Measurements from ENCODE around the gene PHF21A.

PHF21A gene

DNA sequence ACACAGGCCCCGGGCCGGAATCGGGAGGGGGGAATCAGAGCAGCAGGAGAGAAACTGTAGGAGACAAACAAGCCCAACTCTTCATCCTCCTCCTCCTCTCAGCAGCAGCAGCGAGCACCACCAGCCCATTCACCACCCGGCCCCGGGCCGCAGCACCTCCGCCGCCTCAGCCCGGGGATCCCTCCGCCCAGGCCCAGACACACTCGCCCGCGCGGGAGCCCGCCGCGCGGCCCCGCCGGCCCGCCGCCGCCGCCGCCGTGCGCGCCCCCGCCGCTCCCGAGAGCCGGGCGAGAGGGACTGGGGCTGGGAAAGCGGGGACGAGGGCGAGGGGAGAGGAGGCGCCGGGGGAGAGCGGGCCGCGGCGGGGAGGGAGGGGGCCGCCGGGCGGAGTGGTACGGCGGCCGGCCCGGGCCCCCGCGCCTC, at the start of gene PHF21A:
TSS of gene PHF21A (minus strand) at position 154 of the 423 bp plus-strand sequence. CDS start 37,235 bp downstream, outside the sequence.
- DNase-seq = peak; percentile 93

DNA sequence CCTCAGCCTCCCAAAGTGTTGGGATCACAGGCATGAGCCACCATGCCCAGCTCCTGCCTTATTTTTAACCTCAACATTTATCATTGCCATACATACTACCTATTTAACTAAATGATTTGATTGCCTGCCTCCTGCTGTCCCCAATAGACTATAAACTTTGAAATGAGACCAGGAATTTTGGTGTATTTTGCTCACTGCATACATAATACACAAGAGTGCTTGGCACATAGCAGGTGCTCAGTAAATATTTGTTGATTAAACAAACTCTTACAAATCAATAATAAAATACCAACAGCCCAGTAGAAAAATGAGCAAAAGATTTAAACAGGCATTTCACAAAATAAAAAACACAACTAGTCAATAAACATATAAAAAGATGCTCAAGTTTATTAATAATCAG, 49.5 kb upstream of the PHF21A start:
- DNase-seq = no peak

DNA sequence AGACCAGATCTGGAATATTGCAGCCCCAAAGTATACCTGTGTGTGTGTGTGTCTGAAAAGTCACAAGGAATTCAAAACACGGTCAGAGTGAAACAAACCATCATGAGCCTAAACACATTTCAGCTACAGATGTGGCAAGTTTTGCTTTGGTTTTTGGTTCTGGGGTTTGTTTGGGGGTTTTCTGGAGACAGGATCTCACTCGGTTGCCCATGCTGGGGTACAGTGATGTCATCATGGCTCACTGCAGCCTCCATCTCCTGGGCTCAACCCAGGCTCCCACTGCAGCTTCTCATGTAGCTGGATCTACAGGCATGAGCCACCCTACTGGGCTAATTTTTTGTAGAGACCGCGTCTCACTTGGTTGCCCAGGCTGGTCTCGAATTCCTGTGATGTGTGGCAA, 41.4 kb upstream of the PHF21A start:
- no peak for DNase-seq

DNA sequence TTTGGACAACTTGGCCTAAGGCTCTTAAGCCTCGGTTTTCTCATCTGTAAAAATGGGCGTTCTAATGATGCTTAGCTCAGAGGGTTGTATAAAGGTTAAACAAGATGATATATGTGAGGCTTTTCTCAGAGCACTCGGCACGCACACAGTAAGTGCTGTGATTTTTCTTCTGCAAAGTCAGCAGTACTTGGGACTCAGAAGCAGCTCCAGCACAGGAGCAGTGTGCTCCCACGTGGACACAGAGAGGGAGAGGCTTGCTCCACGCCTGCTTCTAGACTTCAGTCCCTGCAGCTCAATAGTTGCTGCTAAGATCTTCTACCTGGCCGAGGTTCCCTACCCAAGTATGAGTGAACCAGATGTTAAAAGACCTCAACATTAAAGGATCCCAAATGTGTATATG, 39.9 kb upstream of the PHF21A start:
- DNase-seq = no peak

DNA sequence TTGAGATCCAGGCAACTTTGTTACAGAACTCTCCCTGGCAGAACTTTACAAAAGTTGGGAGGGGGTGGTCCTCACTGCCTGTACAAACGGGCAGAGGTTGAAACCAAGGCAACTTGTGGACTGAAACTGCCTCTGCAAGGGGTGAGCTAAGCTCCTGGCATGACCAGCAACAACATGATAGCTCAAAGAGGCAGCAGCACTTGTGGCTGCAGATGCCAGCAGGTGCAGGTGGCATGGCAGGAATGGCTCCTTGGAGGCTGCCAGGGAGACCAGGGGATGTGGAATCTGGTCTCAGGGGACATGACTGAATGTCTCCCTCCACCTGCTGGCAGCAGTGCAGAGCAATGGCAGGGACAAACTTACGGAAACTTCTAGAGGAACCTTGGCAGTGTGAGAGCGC, 38.8 kb upstream of the PHF21A start:
- DNase-seq = no peak

DNA sequence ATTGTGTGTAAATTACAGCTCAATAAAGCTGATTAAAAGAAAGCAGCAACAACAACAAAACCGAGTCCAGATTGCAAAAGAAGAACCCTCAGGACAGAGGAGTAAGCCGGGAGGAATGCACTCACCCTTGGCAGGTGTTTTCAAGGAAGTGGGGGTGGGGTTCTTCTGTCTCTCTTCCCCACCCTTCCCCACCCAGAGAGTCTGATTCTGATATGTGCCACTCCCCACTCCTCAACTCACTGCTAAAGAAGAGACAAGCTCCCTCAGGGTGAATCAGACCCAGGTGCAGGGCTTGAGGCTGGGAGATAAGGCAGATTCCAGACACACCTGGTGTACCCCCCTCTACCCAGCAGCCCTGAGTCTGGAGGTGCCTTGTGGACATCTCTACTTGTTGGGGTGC, 38.4 kb upstream of the PHF21A start:
- no peak for DNase-seq

DNA sequence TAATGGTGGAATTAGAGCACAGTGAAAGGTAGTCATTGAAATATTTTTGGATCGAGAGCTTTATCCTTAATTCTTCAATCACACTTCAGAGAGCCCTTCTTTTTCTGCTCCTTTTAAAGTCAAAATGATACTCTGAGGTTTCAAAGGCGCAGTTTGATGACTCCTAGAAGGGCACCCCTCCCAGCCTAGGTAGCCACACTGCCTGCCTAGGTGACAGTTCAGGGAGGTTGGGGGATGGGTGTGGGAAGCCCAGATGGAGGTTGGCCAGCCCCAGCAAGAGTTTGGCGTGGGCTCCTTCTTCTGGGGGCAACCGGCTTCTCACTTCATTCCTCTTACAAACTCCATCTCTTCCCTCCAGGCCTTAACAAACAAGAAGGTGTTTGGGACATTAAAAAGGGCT, 28.6 kb upstream of the PHF21A start:
- DNase-seq = no peak

DNA sequence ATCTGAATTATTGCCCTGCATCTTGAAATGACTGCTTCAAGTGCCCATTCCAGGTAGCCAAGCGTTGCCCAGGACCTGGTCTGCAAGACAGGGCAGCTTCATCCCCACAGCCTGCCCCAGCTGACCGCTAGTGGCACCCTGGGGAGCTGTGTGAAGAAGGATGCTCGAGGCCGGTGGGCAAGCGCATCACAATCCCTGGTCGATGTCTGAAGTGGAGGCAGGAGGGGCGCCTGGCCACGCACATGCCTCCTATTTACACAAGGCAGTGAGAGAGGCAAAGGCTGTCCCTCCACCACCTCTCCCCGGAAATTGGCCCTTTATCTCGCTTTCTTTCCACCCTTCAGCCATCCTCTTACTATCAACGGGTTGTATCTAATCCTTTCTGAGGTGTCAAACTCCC, 28.1 kb upstream of the PHF21A start:
- DNase-seq = no peak

DNA sequence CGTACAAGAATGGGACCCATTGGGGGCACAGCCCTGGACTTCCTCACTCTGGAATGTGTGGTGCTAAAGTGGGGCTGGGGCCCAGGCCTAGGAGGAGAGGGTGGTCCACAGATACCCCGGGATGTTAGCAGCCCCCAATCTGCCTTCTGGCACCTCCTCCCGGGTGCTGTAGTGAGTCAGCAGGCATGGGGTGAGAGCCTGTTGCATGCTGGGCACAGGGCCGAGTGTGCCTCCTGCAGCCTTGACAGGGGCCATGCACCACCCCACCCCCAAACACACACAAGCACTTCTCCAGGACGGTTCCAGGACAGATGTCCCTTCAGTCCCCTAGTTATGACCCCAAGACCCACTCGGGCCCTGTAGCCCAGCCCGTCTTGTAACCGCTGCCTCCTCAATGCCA, 23.5 kb upstream of the PHF21A start:
- no peak for DNase-seq

DNA sequence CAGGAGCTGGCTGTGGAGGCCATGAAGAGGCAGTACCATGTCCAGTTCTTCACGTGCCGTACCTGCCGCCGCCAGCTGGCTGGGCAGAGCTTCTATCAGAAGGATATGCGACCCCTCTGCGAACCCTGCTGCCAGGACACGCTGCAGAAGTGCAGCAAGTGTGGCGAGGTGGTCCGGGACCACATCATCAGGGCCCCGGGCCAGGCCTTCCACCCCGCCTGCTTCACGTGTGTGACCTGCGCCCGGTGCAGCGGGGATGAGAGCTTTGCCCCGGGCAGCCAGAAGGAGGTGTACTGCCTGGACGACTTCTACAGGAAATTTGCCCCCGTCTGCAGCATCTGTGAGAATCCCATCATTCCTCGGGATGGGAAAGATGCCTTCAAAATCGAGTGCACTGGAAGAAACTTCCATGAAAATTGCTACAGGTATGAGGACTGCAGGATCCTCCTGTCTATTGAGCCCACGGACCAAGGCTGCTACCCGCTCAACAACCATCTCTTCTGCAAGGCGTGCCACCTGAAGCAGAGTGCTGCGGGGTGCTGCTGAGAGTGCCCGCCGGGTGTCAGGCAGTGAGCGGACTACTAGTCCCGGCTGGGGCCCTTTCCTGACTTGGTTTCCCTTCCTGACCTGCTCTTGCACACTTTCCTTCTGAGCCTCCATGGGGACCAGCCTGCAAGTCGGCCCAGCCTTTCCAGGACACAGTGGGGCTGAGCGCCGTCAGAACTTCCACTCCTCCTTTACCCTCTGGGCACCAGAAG, 22.0 kb upstream of the PHF21A start:
- DNase-seq = no peak

DNA sequence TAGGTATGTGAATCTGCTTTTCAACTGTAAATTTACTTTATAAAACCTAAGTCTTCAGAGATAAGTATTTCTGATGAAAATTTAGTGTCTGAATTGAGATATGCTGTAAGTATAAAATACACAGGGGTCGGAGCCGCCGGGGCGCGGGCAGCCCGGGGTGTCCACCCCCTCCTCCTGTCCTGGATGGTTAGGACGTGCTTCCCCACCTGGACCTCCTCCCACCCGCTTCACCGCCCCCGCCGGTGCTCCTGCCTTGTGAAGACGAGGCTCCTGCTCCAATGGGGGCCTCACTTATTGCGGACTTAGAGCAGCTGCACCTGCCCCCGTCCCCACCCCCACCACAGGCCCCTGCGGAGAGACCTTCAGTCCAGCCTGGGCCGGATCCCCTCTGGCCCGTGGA, 21.3 kb upstream of the PHF21A start:
- DNase-seq = no peak

DNA sequence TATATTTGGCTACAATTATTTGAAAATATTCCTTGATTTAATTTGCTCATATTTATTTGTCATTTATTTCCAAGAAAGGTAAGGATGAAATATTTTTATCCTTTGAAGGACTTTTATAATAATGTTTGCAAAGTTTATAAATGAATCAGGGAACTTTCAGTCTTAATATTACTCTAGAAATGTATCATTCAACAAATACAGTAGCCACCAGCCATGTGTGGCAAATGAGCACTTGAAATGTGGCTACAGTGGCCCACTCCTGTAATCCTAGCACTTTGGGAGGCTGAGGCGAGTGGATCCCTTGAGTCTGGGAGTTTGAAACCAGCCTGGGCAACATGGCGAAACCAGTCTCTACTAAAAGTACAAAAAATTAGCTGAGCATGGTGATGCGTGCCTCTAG, 20.3 kb upstream of the PHF21A start:
- no peak for DNase-seq

DNA sequence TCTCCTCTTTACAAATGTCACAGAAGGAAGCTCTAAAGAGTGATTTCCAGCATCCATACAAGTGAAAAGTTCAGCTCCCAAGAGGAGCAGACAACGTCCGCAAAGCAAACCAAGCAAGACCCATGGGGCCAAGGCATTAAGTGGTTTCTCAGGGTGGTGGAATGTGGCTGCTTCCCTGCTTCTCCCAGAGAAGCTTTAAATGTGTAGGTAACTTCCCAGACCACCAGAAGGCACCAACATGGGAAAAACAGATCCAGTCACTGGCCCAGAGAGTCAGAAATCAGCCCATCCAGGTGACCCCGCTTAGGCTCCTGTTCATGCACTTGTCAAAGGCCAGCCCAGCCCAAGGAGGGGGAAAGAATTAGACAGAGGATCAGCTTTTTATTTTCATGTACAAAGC, 13.3 kb upstream of the PHF21A start:
- no peak for DNase-seq

DNA sequence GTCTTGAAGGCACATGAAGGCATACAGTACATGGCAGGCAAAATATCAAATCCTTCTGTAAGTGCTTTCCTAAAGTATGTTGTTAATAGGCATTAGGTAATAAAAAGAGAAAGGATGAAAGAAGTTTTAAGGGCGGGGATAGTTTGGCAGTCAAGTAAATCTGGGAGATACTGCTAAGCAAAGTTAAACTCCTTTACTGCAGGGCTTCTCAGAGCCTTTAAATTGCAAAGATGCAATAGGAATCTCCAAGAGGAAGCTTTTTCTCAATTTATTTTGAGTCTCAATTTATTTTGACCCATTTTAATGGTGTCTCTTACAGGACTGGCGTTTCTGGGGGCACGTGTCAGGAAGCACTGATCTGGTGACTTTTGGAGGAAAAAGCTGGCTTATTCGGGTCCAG, 12.8 kb upstream of the PHF21A start:
- no peak for DNase-seq

DNA sequence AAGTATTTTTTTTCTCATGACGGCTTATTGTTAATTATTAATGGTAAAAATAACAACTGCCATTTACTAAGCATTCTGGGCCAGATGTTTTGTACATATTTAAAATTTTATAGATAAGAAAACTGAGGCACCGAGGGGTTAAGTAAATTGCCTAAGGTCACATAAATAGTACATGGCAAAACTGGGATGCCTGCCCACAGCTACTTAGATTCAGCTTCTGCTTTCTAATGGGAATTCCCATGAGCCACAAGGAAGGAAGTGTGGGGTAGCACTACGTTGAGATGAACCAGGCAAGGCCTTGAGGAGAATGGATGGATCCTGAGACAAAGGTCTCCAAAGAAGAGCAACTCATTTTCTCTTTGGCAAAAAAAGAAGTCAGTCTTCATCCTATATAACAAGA, 11.9 kb upstream of the PHF21A start:
- DNase-seq = peak; percentile 75

DNA sequence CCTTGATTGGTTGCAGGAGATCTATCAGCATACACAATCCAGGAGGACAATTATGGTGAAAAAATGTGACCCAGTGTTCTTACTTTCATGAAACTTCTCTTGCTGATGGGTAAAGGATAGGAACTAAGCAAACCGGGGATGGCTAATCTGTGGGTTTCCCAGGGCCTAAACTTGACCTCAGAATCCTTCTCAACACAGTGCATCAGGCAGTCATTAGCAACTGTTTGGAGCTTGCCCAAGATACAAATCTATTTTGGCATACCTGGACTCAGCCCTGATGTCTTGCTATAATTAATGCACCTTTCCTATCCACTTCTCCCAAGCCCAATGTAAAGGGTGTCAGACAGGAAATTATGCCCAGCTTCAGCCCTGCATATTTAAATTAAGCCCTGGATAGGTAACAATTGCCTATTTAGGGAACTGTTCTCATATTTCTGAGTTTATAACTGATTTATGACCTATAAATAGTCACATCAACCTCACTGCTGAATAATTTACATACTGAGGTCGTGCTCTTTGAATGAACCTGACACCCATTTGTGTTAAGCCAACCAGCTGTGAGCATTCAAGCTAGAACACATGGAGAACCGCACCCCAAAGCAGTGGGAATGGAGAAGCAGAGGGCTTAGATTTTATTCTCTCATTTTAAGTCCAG, 9.2 kb upstream of the PHF21A start:
- DNase-seq = no peak

DNA sequence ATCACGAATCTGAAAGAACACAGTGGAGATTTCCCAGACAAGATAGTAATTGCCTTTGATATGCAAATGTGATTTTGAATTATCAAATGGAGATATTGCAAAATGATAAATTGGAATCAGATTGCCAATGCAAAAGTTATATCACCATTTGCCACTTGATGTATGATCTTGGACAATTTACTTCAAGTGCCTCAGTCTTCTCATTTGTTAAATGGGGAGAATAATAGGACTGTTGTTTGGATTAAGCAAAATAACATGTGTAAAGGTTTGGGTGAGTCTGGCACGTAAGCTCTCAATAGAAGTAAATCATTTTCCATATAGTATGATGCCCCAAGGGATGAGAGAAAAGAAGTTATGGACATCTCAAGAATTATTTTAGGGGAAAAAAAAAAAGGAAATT, 7.9 kb upstream of the PHF21A start:
- DNase-seq = no peak

DNA sequence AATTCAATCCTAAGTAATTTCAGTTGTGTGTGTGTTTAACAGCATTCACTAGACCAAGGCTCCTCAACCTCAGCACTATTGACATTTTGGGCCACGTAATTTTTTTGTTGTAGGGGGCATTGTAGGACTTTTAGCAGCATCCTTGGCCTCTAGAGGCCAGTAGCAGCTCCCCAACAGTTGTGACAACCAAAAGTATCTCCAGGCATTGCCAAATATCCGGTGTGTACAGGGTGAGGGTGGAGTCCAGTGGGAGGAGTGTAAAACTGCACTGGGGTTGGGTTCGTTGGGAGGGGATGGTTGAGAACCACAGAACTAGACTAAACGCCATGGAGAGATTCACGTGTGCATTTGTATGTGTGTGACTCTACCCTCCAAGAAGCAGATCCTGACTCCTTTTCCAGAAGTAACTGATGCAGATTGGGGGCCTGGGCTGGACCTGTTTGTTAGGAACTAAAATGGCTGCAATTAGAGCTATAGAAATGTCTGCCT, 5.9 kb upstream of the PHF21A start:
- peak; percentile 85 for DNase-seq

DNA sequence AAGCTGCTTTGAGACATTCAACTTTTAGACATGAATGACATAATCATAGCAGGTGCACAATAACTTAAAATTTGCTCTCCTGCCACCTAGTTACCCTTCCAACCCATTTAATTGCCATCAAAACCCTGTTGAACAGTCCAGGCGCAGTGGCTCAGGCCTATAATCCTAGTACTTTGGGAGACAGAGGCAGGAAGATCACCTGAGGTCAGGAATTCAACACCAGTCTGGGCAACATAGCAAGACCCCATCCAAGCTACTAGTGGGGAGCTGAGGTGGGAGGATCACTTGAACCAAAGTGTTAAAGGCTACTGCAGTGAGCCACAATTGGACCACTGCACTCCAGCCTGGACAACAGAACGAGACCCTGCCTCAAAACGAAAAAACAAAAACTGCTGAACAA, 4.0 kb upstream of the PHF21A start:
- no peak for DNase-seq

DNA sequence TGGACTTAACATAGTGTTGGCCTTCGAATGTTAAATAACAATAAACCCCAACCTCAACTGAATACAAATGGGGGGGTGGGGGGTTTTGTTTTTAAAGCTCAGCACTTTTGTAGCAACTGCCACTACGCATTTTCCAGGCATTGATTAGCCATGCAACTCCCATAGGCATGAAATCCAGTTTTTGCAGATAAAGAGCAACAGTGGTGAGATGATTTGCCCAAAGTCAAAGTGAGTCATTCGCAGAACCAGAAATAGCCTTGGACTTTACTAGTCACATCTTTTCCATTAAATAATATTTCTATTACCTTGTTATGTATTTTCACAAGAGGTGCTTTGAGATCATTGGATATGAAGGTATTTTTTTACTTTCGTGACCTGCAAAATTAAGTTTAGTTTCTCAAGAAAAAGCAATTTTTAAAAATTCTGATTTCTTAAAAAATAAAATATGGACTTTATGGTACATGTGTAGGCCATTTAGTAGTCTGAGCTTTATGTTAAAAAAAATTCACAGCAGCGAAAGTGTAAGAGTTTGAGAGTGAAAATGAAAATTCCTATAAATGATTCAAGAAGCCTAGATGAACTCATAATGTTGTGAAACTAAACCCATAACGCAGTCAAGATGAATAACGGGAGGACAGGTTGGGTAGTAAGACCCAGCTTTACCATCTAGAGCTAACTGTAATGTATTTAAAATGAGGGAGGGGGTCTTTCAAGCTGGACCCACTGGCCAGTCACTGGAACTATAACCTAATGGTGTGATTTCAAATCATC, 1.9 kb upstream of the PHF21A start:
- peak; percentile 67 for DNase-seq

DNA sequence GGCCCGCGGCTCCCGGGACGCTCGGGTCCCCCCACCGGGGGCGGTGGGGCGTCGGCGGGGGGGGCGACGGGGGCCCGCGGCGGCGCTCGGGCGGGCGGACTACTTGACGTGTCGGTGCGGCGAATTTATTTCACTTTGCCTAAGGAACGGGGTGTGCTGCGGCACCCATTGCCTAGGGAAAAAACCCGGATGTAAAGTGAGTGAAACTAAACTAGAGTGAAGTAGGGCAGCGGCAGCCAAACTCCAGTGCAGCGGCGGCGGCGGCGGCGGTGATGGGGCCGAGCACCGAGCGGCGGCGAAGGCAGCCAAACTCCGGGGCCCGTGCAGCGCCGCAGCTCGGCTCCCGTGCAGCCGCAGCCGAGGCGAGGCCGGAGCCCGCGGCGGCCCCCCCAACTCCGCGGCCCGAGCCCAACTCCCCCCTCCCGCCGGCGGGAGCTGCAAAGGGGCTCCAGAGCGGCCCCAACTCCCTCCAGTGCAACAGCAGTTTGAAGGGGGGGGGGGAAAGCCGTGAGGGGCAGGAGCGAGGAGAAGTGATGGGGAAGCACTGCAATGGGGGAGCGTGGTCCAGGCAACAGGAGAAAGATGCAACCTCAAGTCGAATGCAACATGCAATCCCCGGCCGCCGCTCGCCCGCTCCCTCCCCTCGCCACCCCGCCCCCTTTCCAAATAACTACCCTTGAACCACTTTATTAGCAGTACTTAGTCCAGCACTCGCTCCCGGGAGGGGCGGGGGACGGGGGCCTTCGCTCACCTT, 647 bp upstream of the PHF21A start:
- DNase-seq = peak; percentile 92

DNA sequence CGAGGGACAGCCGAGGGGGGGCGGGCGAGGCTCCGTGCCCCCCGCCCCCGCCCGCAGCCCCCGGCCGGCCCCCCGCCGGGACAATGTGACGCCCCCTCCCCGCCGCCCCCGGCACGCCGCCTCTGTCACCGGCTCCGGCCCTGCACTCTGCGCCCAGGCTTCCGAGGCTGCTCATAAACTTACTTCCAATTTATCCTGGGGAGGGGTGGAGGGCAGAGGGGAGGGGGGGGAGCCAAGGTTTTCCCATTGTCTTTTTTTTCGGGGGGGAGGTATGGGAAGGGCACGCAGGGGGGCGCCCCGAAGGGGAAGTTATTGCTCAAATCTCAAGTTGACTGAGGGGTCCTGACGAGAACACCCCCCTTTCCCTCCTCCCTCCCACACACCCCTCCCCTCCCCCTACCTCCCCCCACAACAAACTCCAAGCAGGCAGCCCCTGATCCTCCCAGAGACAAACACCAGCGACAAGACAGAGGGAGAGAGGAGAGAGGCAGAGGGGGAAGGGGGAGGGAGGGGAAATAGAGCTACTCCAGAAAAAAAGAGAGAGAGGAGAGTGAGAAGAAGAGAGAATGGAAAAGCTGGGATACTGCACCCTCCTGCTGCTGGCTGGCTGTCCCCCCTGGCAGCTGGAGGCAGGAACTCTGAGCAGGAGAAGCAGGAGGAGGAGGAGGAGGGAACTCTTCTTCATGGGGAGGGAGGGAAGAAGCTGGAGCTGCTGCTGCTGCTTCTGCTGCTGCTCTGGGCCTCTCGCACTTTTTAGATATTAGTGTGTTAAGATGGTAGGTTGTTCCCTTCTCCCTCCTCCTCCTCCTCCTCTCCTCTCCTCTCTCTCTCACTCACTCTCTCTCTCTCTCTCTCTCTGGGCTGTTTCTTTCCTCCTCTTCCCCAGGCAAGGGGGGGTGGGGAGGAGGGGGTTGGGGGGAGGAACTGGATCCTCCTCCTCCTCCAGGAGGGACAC, 631 bp downstream of the PHF21A start:
- DNase-seq = peak; percentile 46
